ENCODE results near the gene IFNA1.

- TF ChIP-seq EZH2 (IDR thresholded peaks at IDR 0.05; ENCODE audit: low read length) = no peak
- TF ChIP-seq, protein P1, sequence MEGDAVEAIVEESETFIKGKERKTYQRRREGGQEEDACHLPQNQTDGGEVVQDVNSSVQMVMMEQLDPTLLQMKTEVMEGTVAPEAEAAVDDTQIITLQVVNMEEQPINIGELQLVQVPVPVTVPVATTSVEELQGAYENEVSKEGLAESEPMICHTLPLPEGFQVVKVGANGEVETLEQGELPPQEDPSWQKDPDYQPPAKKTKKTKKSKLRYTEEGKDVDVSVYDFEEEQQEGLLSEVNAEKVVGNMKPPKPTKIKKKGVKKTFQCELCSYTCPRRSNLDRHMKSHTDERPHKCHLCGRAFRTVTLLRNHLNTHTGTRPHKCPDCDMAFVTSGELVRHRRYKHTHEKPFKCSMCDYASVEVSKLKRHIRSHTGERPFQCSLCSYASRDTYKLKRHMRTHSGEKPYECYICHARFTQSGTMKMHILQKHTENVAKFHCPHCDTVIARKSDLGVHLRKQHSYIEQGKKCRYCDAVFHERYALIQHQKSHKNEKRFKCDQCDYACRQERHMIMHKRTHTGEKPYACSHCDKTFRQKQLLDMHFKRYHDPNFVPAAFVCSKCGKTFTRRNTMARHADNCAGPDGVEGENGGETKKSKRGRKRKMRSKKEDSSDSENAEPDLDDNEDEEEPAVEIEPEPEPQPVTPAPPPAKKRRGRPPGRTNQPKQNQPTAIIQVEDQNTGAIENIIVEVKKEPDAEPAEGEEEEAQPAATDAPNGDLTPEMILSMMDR (optimal IDR thresholded peaks at IDR 0.05 in 1 of 3, IDR thresholded peaks at IDR 0.05 in 1 of 3, conservative IDR thresholded peaks at IDR 0.05 in 1 of 3; ENCODE audit: extremely low read depth in 1 of 3, insufficient read depth in 2 of 3, low read length in 3 of 3) = no peak
These were observed 41.2 kb upstream of the IFNA1 start for GRCh38 chr9:21398955-21399489.
